AG04450 (cell line): Measurements from ENCODE around the gene KBTBD4. TPM values are rescaled to one million over a fixed set of nuclear protein-coding genes. Genes with fewer than 3 reads are reported as not detected.
"Not testable (repeated sequence)": the region's sequence is repeated elsewhere in the genome, so short reads cannot be mapped to it uniquely, and the experiment has no call there.

Experiments used
- CTCF ChIA-PET: fragments of 300-600, 350-600 bp; formaldehyde crosslinking; extraction: SDS; loops from one replicate; lab custom pipeline; 2022; ENCODE audit warnings: antibody characterized with exemption, inconsistent platforms; lab: Charles Lee
- POLR2A ChIA-PET: fragments of 350-600 bp; formaldehyde crosslinking; extraction: SDS; loops from one replicate; lab custom pipeline; 2021; ENCODE audit warnings: antibody characterized with exemption, inconsistent platforms; lab: Yijun Ruan, JAX
- DNase-seq: peaks from one replicate; pipeline ENCODE4 v3.0.0-alpha.2; 2011; ENCODE audit warnings: low read depth, low spot score
- H3K27ac ChIP-seq: one replicate; pipeline ENCODE4 v1.5.1; 2012; ENCODE audit warnings: low read depth, low read length, control low read depth
- H3K27me3 ChIP-seq: one replicate; pipeline ENCODE4 v1.6.0; 2012; ENCODE audit warnings: low read length; ENCODE audit not compliant: control insufficient read depth, insufficient read depth
- H3K4me3 ChIP-seq: 2 replicates; pipeline ENCODE4 v1.5.1; 2011; ENCODE audit warnings: mild to moderate bottlenecking, low read depth, low read length, control low read depth
- H3K9me3 ChIP-seq: 2 replicates; pipeline ENCODE4 v1.5.1; 2012; ENCODE audit warnings: low read length; ENCODE audit not compliant: control insufficient read depth, insufficient read depth
- CTCF ChIP-seq: IDR thresholded peaks from 2 replicates; pipeline ENCODE4 v1.5.1; 2011; ENCODE audit warnings: low read depth, low read length, control low read depth, inconsistent platforms
- polyA plus RNA-seq: library from polyadenylated mRNA; depleted of rRNA; stranded (reverse); fragments of >200 nt; gene quantifications from 2 replicates; pipeline ENCODE4 v1.2.3, GENCODE V29; 2011

The KBTBD4 gene
- polyA plus RNA-seq, 1 experiment = 20.0 TPM

- no peak for DNase-seq
- ChIA-PET POLR2A (interaction anchor here (0.5 to 1.7 kb wide), 9 partner anchors 8 to 314 kb away, joined by 3 to 19 read pairs (median 4); partner anchors contain the start of genes NUP160 and SLC39A13), CTCF (interaction anchor here (0.6 to 3.8 kb wide), 3 partner anchors 16 to 79 kb away, joined by 3 to 33 read pairs (median 4); partner anchors contain the start of gene CELF1)
- Histone ChIP-seq H3K4me3 (no peak overlapping the region), H3K9me3 (no peaks in the 10 kb centered on the region), H3K27ac (peak overlapping the region; percentile 31), H3K27me3 (no peaks in the 10 kb centered on the region)
- no peak for TF ChIP-seq CTCF
These were observed 45.0 kb downstream of the KBTBD4 start for GRCh38 chr11:47533690-47534151.

DNA sequence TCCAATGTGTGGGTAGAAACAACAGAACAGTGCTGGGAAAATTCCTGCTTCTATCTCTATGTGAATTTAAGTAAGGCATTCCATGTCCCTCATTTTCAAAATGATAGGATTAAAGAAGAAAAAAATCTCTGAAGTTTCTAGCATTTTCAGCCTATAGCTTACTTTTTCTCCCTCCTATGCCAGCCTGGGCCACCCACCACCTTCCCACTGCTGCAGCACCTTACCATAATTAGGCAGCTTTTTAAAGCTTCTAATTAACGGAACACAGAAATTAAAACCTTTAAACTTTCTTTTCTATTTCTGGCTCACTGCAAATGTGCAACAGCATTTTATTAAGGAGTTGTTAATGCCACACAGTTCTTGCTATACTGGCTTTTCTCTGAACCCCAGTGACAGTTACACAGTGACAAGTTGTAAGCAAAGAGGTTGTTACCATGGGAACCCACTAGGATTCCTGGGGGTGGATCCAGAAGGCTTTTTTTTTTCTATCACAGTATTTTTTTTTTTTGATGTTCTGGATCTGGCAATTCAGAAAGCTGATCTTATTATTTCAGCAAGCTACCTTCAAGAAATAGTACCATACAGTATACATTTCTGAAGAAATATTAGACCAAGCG is 46.1 kb downstream of the KBTBD4 start:
- no peaks in the 10 kb centered on the region for H3K27me3 ChIP-seq
- TF ChIP-seq CTCF = no peak
- ChIA-PET CTCF (interaction anchor here (0.6 to 3.8 kb wide), 4 partner anchors 21 to 78 kb away, joined by 3 to 33 read pairs (median 4); partner anchors contain the start of gene CELF1), POLR2A (interaction anchor here (1.7 kb wide), 1 partner anchor 19 kb away, joined by 19 read pairs; no protein-coding TSS in a partner anchor)
- no peak overlapping the region for H3K4me3 ChIP-seq
- H3K9me3 ChIP-seq = no peaks in the 10 kb centered on the region
- no peak for DNase-seq
- H3K27ac ChIP-seq = no peak overlapping the region

DNA sequence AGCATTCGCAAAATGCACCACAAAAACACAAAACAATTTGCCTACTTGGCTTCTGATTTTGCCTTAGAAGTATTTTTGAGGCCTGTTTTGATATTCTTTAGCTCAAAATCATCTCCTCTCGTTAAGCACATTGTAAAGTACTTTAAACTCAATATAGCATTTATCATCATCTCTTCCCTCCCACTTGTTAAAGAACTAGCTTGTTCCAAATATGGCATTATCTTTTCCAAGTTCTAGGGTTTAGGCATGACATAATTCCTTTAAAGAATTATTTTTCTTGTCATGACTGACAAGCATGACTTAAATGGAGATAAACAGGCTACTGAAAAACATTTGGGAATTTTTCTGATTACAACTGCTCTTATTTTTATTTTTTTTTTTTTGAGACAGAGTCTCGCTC is 47.1 kb downstream of the KBTBD4 start:
- H3K4me3 ChIP-seq = no peak overlapping the region
- no peaks in the 10 kb centered on the region for H3K27me3 ChIP-seq
- ChIA-PET POLR2A (interaction anchor here (0.6 to 0.7 kb wide), 2 partner anchors 51 to 452 kb away, joined by 3 read pairs; no protein-coding TSS in a partner anchor), CTCF (interaction anchor here (1.3 to 3.8 kb wide), 2 partner anchors 20 to 22 kb away, joined by 4 to 33 read pairs; partner anchors contain the start of gene CELF1)
- no peak for TF ChIP-seq CTCF
- no peaks in the 10 kb centered on the region for H3K9me3 ChIP-seq
- no peak overlapping the region for H3K27ac ChIP-seq
- DNase-seq = no peak

DNA sequence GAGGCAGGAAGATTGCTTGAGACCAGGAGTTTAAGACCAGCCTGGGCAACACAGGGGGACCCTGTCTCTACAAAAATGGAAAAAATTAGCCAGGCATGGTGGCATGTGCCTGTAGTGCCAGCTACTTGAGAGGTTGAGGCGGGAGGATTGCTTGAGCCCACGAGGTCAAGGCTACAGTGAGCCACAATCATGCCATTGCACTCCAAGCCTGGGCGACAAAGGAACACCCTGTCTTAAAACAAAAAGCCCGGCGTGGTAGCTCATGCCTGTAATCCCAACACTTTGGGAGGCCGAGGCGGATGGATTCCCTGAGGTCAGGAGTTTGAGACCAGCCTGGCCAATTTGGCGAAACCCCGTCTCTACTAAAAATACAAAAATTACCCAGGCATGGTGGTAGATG is 48.0 kb downstream of the KBTBD4 start:
- H3K27me3 ChIP-seq, H3K27ac ChIP-seq, H3K9me3 ChIP-seq, DNase-seq, CTCF ChIA-PET, H3K4me3 ChIP-seq: not testable (repeated sequence)
- POLR2A ChIA-PET = interaction anchor here (0.7 kb wide), 1 partner anchor 9 kb away, joined by 3 read pairs; no protein-coding TSS in a partner anchor

DNA sequence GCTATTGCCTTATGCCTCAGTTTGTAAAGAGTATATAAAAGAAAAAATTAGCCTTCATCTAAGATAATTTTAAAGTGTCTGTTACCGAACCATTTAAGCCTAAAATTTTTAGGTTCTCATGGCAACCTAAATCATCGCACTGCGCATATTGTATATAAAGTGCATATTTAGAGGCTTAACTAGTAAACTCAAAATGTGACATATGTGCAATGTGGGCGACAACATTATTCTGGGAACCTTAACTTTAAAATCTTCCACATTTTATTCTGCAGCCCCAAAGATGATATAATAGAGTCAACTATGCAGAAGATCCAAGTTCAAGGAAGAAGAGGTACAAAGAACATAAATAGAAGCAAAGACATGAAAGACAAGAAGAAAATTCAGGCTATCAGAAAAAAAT is 48.8 kb downstream of the KBTBD4 start:
- no peak overlapping the region for H3K4me3 ChIP-seq
- H3K27ac ChIP-seq = no peak overlapping the region
- no peaks in the 10 kb centered on the region for H3K27me3 ChIP-seq
- ChIA-PET POLR2A (interaction anchor here (0.6 kb wide), 1 partner anchor 118 kb away, joined by 3 read pairs; no protein-coding TSS in a partner anchor), CTCF (no interaction called here)
- H3K9me3 ChIP-seq = no peaks in the 10 kb centered on the region
- no peak for TF ChIP-seq CTCF
- no peak for DNase-seq
